Measurements from ENCODE around the gene LSM4. TPM values are rescaled to one million over a fixed set of nuclear protein-coding genes. Genes with fewer than 3 reads are reported as not detected.

LSM4 gene
- total RNA-seq, 2 experiments from 2014 or later = 40.2 to 47.4 TPM

GRCh38 chr19:18281082-18282020 lies 41.5 kb downstream of the LSM4 start, which contains the start of gene JUND:
Gene JUND, minus strand, starts transcription at chr19:18281622. Its CDS starts 138 bp downstream, at chr19:18281484.
- peaks cover 65% of the 10 kb centered on the region for H3K4me1 ChIP-seq (ENCODE audit: insufficient read depth, low read length)
- H3K27ac Mint-ChIP-seq = peak within 1 kb of the TSS; percentile 100
- peak; percentile 63 for ATAC-seq (ENCODE audit: poor library complexity)
- peak; percentile 92 to 100 (median 97) for DNase-seq
- no peaks in the 10 kb centered on the region for H3K9me3 ChIP-seq (ENCODE audit: control insufficient read depth in 1 of 2, insufficient read depth in 1 of 2, low read length in 2 of 2)
- peaks cover 37% of the 10 kb centered on the region for H3K36me3 Mint-ChIP-seq (ENCODE audit: low read depth)
- POLR2A ChIA-PET = interaction anchor here (0.6 to 18.2 kb wide), 50 partner anchors 10 to 1957 kb away, joined by 3 to 761 read pairs (median 6); partner anchors contain the start of genes ARRDC2, BORCS8, COPE and DDX49
- peaks cover 2% of the 10 kb centered on the region for H3K9me3 Mint-ChIP-seq
- H3K36me3 ChIP-seq (ENCODE audit: insufficient read depth, low read length) = peaks cover 20% of the 10 kb centered on the region
- H3K4me3 ChIP-seq (ENCODE audit: low read length) = peak within 1 kb of the TSS; percentile 99
- TF ChIP-seq, protein P1, sequence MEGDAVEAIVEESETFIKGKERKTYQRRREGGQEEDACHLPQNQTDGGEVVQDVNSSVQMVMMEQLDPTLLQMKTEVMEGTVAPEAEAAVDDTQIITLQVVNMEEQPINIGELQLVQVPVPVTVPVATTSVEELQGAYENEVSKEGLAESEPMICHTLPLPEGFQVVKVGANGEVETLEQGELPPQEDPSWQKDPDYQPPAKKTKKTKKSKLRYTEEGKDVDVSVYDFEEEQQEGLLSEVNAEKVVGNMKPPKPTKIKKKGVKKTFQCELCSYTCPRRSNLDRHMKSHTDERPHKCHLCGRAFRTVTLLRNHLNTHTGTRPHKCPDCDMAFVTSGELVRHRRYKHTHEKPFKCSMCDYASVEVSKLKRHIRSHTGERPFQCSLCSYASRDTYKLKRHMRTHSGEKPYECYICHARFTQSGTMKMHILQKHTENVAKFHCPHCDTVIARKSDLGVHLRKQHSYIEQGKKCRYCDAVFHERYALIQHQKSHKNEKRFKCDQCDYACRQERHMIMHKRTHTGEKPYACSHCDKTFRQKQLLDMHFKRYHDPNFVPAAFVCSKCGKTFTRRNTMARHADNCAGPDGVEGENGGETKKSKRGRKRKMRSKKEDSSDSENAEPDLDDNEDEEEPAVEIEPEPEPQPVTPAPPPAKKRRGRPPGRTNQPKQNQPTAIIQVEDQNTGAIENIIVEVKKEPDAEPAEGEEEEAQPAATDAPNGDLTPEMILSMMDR (IDR thresholded peaks at IDR 0.05) = no peak
- peak within 1 kb of the TSS; percentile 99 for H3K27ac ChIP-seq (ENCODE audit: low read depth in 1 of 2, low read length in 2 of 2)
- H3K4me3 Mint-ChIP-seq = peak within 1 kb of the TSS; percentile 99
- H3K4me1 Mint-ChIP-seq (ENCODE audit: low read depth) = peaks cover 58% of the 10 kb centered on the region
- H3K27me3 Mint-ChIP-seq = peaks cover 9% of the 10 kb centered on the region
- H3K27me3 ChIP-seq (ENCODE audit: control insufficient read depth in 1 of 2, insufficient read depth in 2 of 2, low read length in 2 of 2) = no peaks in the 10 kb centered on the region
- CTCF ChIA-PET = interaction anchor here (0.6 to 6.6 kb wide), 9 partner anchors 11 to 238 kb away, joined by 3 to 340 read pairs (median 6); partner anchors contain the start of genes LSM4 and PIK3R2
- intact Hi-C loops (cut with DNase I, micrococcal nuclease) = loop anchor here (1.0 kb wide), 3 partner anchors 9 to 41 kb away; no protein-coding TSS in a partner anchor

- Histone ChIP-seq H3K27me3 (ENCODE audit: control insufficient read depth in 1 of 2, insufficient read depth in 2 of 2, low read length in 2 of 2) (no peaks in the 10 kb centered on the region), H3K27ac (ENCODE audit: low read depth in 1 of 2, low read length in 2 of 2) (peak overlapping the region; percentile 99), H3K4me1 (ENCODE audit: insufficient read depth, low read length) (peaks cover 73% of the 10 kb centered on the region), H3K4me3 (ENCODE audit: low read length) (peak overlapping the region; percentile 99), H3K9me3 (ENCODE audit: control insufficient read depth in 1 of 2, insufficient read depth in 1 of 2, low read length in 2 of 2) (no peaks in the 10 kb centered on the region), H3K36me3 (ENCODE audit: insufficient read depth, low read length) (peaks cover 28% of the 10 kb centered on the region)
- ChIA-PET CTCF (interaction anchor here (0.6 to 6.6 kb wide), 20 partner anchors 9 to 421 kb away, joined by 3 to 340 read pairs (median 7); partner anchors contain the start of genes LSM4, MPV17L2, PIK3R2 and RPL18A), POLR2A (interaction anchor here (0.8 to 18.2 kb wide), 50 partner anchors 9 to 1956 kb away, joined by 3 to 761 read pairs (median 7); partner anchors contain the start of genes CCDC124, COPE, DDX49 and IL12RB1)
- Mint-ChIP-seq H3K27me3 (peaks cover 9% of the 10 kb centered on the region), H3K4me3 (peak overlapping the region; percentile 99), H3K9me3 (peaks cover 2% of the 10 kb centered on the region), H3K36me3 (ENCODE audit: low read depth) (peaks cover 43% of the 10 kb centered on the region), H3K4me1 (ENCODE audit: low read depth) (peaks cover 54% of the 10 kb centered on the region), H3K27ac (peak overlapping the region; percentile 100)
- TF ChIP-seq, protein P1 (IDR thresholded peaks at IDR 0.05) = no peak
- peak; percentile 53 to 92 (median 80) for DNase-seq
- peak; percentile 15 for ATAC-seq (ENCODE audit: poor library complexity)
- intact Hi-C loops (cut with DNase I, micrococcal nuclease) = loop anchor here in 1 of 2 experiments (1.0 kb wide), 1 partner anchor 10 kb away; no protein-coding TSS in a partner anchor
Observed at GRCh38 chr19:18280247-18281081, 42.4 kb downstream of the LSM4 start.

Data from CD4-positive, alpha-beta T cell (primary cell).